Astrocyte of the cerebellum (primary cell): Measurements from ENCODE around the gene LBH.

ENCODE experiments used
- DNase-seq: peaks from one replicate; pipeline ENCODE4 v3.0.0-alpha.2; 2011; ENCODE audit warnings: low read depth
- H3K4me3 ChIP-seq: 2 replicates; pipeline ENCODE4 v1.5.1; 2011; ENCODE audit warnings: mild to moderate bottlenecking, low read depth, low read length, moderate library complexity
- CTCF ChIP-seq: IDR thresholded peaks from 2 replicates; pipeline ENCODE4 v1.5.1; 2012; ENCODE audit warnings: low read length, low read depth, moderate library complexity, mild to moderate bottlenecking; ENCODE audit errors: missing control alignments
- in situ Hi-C: cut with HindIII; loops from 2 replicates; pipeline ENCODE4 v1.10.0; 2017; ENCODE audit warnings: low sequenced_read_pairs

The LBH gene

DNA sequence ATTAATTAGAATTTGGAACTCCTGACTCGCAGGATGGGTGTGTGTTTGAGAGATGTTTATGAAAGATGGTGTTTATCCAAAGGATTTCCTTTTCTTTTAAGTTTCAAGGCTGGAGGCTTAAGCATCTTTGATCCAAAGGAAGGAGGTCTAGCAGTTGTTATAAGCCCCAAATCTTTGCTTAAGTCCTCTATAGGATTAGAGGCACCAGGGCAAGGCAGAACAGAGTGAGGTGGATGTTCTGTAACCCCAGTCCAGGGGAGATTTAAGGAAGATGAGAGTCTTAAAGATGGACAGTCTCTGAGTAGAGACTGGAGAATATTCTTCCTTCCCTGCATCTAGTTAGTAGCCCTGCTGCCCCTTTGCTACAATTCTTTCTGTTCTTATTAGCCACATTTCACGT lies 17.5 kb downstream of the LBH start:
- in situ Hi-C loops = no loop called here
- TF ChIP-seq CTCF = no peak
- no peak for DNase-seq
- H3K4me3 ChIP-seq = no peak overlapping the region

- in situ Hi-C loops = no loop called here
- DNase-seq = no peak
These were observed 18.0 kb downstream of the LBH start for GRCh38 chr2:30249354-30249753.

DNA sequence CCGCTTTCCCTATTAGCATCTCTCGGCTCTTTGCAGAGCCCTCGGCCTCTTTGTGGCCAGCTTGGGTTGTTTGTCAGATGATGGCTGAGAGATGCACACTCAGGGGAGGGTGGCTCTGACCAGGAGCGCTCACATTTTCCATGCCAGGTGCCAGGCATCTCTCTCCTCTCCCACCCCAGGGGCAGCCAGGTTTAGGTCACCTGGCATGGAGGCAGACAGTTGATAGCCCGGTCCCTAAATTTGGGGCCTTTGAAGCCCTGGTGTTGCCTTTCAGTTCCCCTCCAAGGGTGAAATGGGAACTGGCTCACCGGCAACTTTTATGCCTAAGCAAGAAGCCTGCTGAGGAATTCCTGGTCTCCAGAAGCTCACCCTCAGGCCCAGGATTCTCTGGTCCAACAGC lies 19.1 kb downstream of the LBH start:
- no peak for TF ChIP-seq CTCF
- no peak overlapping the region for H3K4me3 ChIP-seq
- in situ Hi-C loops = no loop called here
- no peak for DNase-seq

More at GRCh38 chr2:30249354-30249753, 18.0 kb downstream of the LBH start:
- TF ChIP-seq CTCF = no peak
- H3K4me3 ChIP-seq = no peak overlapping the region

GRCh38 chr2:30252723-30253701 lies 21.7 kb downstream of the LBH start:
- in situ Hi-C loops = no loop called here
- H3K4me3 ChIP-seq = no peak overlapping the region
- no peak for DNase-seq
- TF ChIP-seq CTCF = no peak

GRCh38 chr2:30253873-30254684 lies 22.7 kb downstream of the LBH start:
- no peak for DNase-seq
- no peak for TF ChIP-seq CTCF
- H3K4me3 ChIP-seq = no peak overlapping the region
- in situ Hi-C loops = no loop called here

GRCh38 chr2:30254685-30255001 lies 23.3 kb downstream of the LBH start:
- TF ChIP-seq CTCF = no peak
- H3K4me3 ChIP-seq = no peak overlapping the region
- in situ Hi-C loops = no loop called here
- DNase-seq = no peak
